ENCODE results near the gene IFNL1. TPM values are rescaled to one million over a fixed set of nuclear protein-coding genes. Genes with fewer than 3 reads are reported as not detected.

IFNL1 gene
- total RNA-seq, 6 experiments from 2014 or later: not detected

DNA sequence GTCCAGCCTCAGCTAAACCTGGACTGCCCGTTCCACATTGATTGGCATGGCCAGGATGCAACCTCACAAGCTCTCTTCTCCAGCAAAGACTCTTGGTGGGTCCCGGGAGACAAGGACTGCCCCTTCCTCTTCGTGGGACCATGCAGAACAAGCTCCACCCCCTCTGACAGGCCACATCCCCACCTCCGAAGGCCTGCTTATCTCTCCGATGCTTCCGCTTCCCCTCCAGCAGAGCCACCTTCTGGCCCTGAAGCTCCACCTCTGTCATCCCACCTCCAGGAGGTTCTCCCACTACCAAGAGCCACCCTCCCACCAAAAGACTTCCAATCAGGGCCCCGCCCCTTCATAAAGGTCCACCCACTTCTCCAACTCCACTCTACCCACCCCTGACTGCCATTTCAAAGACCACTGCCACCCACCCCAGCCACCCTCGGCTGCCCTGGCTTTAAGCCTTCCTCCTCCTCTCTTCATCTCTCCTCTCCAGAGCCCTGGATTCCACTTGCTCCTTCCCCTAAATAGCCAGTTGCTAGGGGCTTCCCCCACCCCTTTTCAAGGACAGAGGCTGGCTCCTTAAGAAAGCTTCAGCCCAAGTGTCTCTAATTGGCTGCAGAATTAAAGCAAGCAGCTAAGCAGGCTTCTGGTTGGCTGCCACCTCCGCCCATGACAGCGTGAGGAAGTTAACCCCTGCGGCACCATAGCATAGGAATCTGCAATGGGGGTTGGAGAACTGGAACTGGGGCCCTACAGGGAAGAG is 14.5 kb downstream of the IFNL1 start:
- ATAC-seq (no peak), DNase-seq (no peak)
- TF ChIP-seq POLR2A (IDR thresholded peaks at IDR 0.05) (no peak), CTCF (IDR thresholded peaks at IDR 0.05) (no peak)
- intact Hi-C loops (cut with DNase I): loop anchor here in 1 of 2 donors (10.0 kb wide), 1 partner anchor 106 kb away; the partner anchor contains the start of gene SYCN
- Histone ChIP-seq H3K9me3 (no peaks in the 10 kb centered on the region), H3K36me3 (no peaks in the 10 kb centered on the region), H3K27me3 (peaks cover 4 to 12% of the 10 kb centered on the region in 2 donors), H3K27ac (no peak overlapping the region), H3K4me3 (no peak overlapping the region), H3K4me1 (peaks cover 0 to 5% (median 0%) of the 10 kb centered on the region in 4 donors)
- 69% methylated on average over 6 of the region's 11 CpGs for WGBS (ENCODE audit: insufficient coverage, low coverage, low lambda C conversion rate, missing lambda C conversion rate)

GRCh38 chr19:39314016-39314728 is 18.0 kb downstream of the IFNL1 start:
- intact Hi-C loops (cut with DNase I): loop anchor here in 1 of 2 donors (10.0 kb wide), 1 partner anchor 109 kb away; the partner anchor contains the start of gene SYCN
- 100% methylated on average over 1 of the region's 64 CpGs for WGBS (ENCODE audit: insufficient coverage, low coverage, low lambda C conversion rate, missing lambda C conversion rate)
- no peaks in the 10 kb centered on the region for H3K27me3 ChIP-seq
- H3K4me3 ChIP-seq: no peak overlapping the region
- H3K4me1 ChIP-seq: no peaks in the 10 kb centered on the region
- ATAC-seq (no peak), DNase-seq (no peak)
- no peak overlapping the region for H3K27ac ChIP-seq
- H3K36me3 ChIP-seq: no peaks in the 10 kb centered on the region
- no peaks in the 10 kb centered on the region for H3K9me3 ChIP-seq
- TF ChIP-seq POLR2A (IDR thresholded peaks at IDR 0.05) (no peak), CTCF (IDR thresholded peaks at IDR 0.05) (no peak)

DNA sequence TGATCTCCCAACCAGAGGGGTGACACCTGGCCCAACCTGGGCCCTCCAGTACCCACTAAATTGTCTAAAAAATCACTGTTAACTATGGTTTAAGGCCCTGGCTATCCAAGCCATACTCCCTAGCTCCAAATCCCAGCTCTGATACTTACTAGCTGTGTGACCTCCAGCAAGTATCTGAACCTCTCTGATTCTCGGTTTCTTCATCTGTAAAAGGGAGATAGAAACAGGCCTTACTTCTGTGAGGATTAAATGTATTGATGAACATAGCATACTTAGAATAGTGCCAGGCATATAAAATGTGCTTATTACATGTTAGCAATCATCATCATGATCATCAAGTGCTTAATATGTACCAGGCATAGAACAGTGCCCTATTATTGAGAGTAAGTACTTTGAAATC is 19.7 kb downstream of the IFNL1 start:
- Histone ChIP-seq H3K9me3 (no peaks in the 10 kb centered on the region), H3K36me3 (no peaks in the 10 kb centered on the region), H3K4me3 (no peak overlapping the region), H3K27ac (no peak overlapping the region), H3K27me3 (no peaks in the 10 kb centered on the region), H3K4me1 (no peaks in the 10 kb centered on the region)
- no peak for TF ChIP-seq CTCF (IDR thresholded peaks at IDR 0.05)
- no peak for TF ChIP-seq POLR2A (IDR thresholded peaks at IDR 0.05)
- intact Hi-C loops (cut with DNase I): loop anchor here in 1 of 2 donors (10.0 kb wide), 1 partner anchor 111 kb away; the partner anchor contains the start of gene SYCN
- DNase-seq (no peak), ATAC-seq (no peak)
- WGBS (ENCODE audit: insufficient coverage, low coverage, low lambda C conversion rate, missing lambda C conversion rate): 83% methylated on average over 1 of the region's 1 CpG

DNA sequence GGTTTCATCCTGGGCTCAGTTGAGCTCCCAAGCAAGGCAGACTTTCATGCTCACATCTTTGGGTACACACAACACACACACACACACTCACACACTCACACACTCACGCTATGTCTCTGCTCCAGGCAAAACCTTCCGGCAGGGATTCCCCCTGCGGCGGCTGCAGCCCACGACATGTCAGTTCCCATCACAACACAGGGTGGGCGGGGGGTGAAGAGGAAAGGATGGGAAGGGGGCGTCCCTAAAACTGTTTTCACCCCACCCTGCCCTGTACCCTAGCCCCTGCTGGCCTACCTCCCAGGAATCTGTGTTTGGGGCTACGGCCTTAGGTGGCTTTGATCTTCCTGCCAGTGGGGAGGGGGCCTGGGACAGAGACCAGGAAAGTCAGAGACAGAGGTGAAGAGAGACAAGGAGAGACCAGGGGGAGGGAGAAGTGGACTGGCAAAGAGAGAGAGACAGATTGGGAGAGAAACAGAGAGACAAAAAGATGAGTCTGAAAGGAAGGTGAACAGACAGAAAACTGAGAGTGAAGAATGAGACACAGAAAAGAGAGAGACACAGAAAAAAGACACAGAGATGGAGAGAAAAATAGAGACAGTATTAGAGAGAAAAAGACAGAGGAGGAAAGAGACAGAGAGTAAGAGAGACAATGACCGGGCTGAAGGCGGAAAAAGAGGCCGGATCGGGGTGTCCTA is 20.6 kb downstream of the IFNL1 start:
- Histone ChIP-seq H3K4me1 (no peaks in the 10 kb centered on the region), H3K27me3 (no peaks in the 10 kb centered on the region), H3K36me3 (no peaks in the 10 kb centered on the region), H3K4me3 (no peak overlapping the region), H3K27ac (no peak overlapping the region), H3K9me3 (no peaks in the 10 kb centered on the region)
- DNase-seq (no peak), ATAC-seq (no peak)
- 81% methylated on average over 10 of the region's 12 CpGs for whole genome bisulfite sequencing (ENCODE audit: insufficient coverage, low coverage, low lambda C conversion rate, missing lambda C conversion rate)
- intact Hi-C loops (cut with DNase I): loop anchor here in 1 of 2 donors (10.0 kb wide), 1 partner anchor 112 kb away; the partner anchor contains the start of gene SYCN
- TF ChIP-seq CTCF (IDR thresholded peaks at IDR 0.05) (no peak), POLR2A (IDR thresholded peaks at IDR 0.05) (no peak)

Measured in right lobe of liver (tissue), 6 donors.